Adrenal gland (tissue), 5 donors: ENCODE data around the gene TCF12.

Experiments used
- CTCF ChIP-seq, 6 experiments: fragments of 450-650 bp in 4 of 6; fragments of 200-600 bp in 2 of 6; sonication (generic) in 1 of 6; IDR thresholded peaks; 1 replicate in 5 of 6; 2 replicates in 1 of 6; pipeline versions ENCODE4 v1.5.1 to v1.8.0; 2016 to 2021; ENCODE audit warnings: antibody characterized with exemption in 6 of 6, mild to moderate bottlenecking in 2 of 6, moderate library complexity in 1 of 6
- POLR2A ChIP-seq, 2 donors: fragments of 450-650 bp; IDR thresholded peaks; one replicate each; pipeline ENCODE4 v1.6.1; 2017; ENCODE audit warnings: antibody characterized with exemption in 2 of 2, mild to moderate bottlenecking in 2 of 2, moderate library complexity in 1 of 2
- donor health status: DM: no; HTN: no; CAD: no.

- TF ChIP-seq POLR2A (IDR thresholded peaks at IDR 0.05), result no peak
- no peak for TF ChIP-seq CTCF (IDR thresholded peaks at IDR 0.05)
These were observed 287.6 kb downstream of the TCF12 start for GRCh38 chr15:57205996-57206395.
